Ovary (tissue), 9 donors: Measurements from ENCODE around the gene MPRIP. TPM values are rescaled to one million over a fixed set of nuclear protein-coding genes. Genes with fewer than 3 reads are reported as not detected.

ENCODE experiments used
- DNase-seq, 5 donors: peaks; one replicate each; pipeline ENCODE4 v3.0.0-alpha.2; 2019 to 2020
- H3K27ac ChIP-seq, 2 donors: fragments of 200-600 bp; one replicate each; pipeline versions ENCODE4 v1.5.1 to v1.8.0; 2019 to 2022
- H3K27me3 ChIP-seq: fragments of 200-600 bp; one replicate; pipeline ENCODE4 v1.8.0; 2022
- H3K36me3 ChIP-seq: fragments of 200-600 bp; sonication (generic); one replicate; pipeline ENCODE4 v1.5.1; 2019
- H3K4me1 ChIP-seq: one replicate; pipeline ENCODE4 v1.8.1; 2013; ENCODE audit warnings: mild to moderate bottlenecking, moderate library complexity; ENCODE audit not compliant: insufficient read depth
- H3K4me3 ChIP-seq: fragments of 200-600 bp; sonication (generic); one replicate; pipeline ENCODE4 v1.5.1; 2017
- H3K9me3 ChIP-seq, 2 donors: fragments of 200-600 bp in 1 of 2; sonication (generic) in 1 of 2; one replicate each; pipeline versions ENCODE4 v1.5.1 to v1.8.1; 2013 to 2019; ENCODE audit warnings: mild to moderate bottlenecking in 1 of 2, moderate library complexity in 1 of 2
- EP300 ChIP-seq: sonication (generic); formaldehyde crosslinking; IDR thresholded peaks from one replicate; pipeline ENCODE4 v1.6.1; 2017; ENCODE audit warnings: antibody characterized with exemption
- POLR2A ChIP-seq: fragments of 450-650 bp; IDR thresholded peaks from one replicate; pipeline ENCODE4 v1.6.1; 2017; ENCODE audit warnings: antibody characterized with exemption, mild to moderate bottlenecking, moderate library complexity
- WGBS, 3 donors: extraction: QIAGEN DNeasy Blood & Tissue Kit in 1 of 3; methylation state at CpG; one replicate each; pipeline versions ENCODE4 v1.1.5 to v1.1.7; 2013 to 2017; 5-methylcytosine and 5-hydroxymethylcytosine counted together
- intact Hi-C, 4 donors: fragments of 100-400 bp; cut with DNase I; formaldehyde crosslinking; loops; one replicate each; pipeline versions ENCODE4 v1.11.0 to v1.15.1; 2022 to 2023
- polyA plus RNA-seq, 2 donors: library from polyadenylated mRNA; stranded (reverse); fragments of 200-250 nt in 1 of 2; fragments of 350-450 nt in 1 of 2; fragmentation: Illumina TruSeq in 1 of 2; extraction: RNeasy Lipid Tissue Mini Kit (QIAGEN cat#74804) in 1 of 2; gene quantifications; one replicate each; pipeline ENCODE4 v1.2.3, GENCODE V29; 2013 to 2014
- total RNA-seq, 7 donors: library from RNA; depleted of rRNA in 2 of 7; stranded (reverse); fragments of >200 nt in 2 of 7; fragmentation: NEBNext Ultra II Directional in 3 of 7; extraction: Animal tissue kit (Norgen Biotek cat#: 25700) in 3 of 7; gene quantifications; one replicate each; pipeline versions ENCODE4 v1.1.0 to v1.2.4, GENCODE V29; 2016 to 2023
- TF ChIP-seq, protein P1 (sequence below), 3 donors: fragments of 450-650 bp in 2 of 3; fragments of 200-600 bp in 1 of 3; IDR thresholded peaks; one replicate each; pipeline versions ENCODE4 v1.5.1 to v1.8.0; 2016 to 2022; ENCODE audit warnings: antibody characterized with exemption in 3 of 3, mild to moderate bottlenecking in 1 of 3
- donor health status: DM: no; HTN: no; CAD: no; lungs with moderate emphysema.
- donor health status: DM: no; HTN: no; CAD: no.
- donor health status: Bipolar disorder and iron deficiency.
- donor health status: DM: yes; HTN: yes; CAD: no.
- donor health status: DM: no; HTN: no; CAD: no.
- donor health status: DM: yes; HTN: yes; CAD: no.

Gene MPRIP
- total and polyA plus RNA-seq, 9 donors, result 72.3 to 256 (median 202) TPM

DNA sequence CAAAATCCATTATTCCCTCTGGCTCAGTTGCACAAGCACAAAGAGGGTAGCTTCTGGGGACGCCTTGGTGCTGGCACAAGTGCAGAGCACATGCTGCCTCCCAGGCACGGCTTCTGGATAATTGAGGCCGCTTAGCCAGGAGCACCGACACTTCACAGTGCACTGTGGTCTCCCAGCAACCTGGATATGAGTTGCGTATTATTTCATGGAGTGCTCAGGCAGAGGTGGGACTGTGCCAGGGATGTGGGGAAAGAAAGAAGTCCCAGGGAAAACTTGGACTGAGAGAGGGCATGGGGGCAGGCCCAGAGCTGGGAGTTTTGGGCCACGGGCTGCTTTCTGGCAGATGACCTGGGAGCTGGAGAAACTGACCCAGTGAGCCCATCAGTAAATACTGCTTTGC is 37.5 kb downstream of the MPRIP start:
- H3K4me1 ChIP-seq, result peaks cover 34% of the 10 kb centered on the region

DNA sequence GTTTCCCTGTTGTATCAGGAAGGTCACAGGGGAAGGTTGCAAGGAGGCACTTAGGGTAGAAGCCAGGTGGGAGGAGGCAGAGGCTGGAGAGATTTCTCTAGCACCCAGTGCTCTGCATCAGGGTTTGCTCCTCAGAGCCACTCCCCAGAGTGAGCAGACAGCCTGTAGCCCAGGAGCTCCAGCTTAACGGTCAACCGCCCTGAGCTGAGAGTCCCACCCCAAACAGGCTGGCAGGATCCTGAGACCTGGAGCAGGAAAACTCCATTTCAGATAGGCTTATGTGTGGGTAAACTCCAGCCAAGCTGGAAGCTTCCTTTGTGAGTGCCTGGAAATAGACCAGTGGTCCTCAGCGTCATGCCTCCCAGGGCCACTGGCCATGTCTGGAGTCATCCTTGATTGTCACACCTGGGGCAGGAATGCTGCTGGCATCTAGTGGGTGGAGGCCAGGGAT is 37.9 kb downstream of the MPRIP start:
- intact Hi-C loops, result no loop called here
- Histone ChIP-seq H3K27ac (no peak overlapping the region), H3K36me3 (no peaks in the 10 kb centered on the region), H3K4me3 (no peak overlapping the region), H3K9me3 (no peaks in the 10 kb centered on the region), H3K27me3 (no peaks in the 10 kb centered on the region), H3K4me1 (peaks cover 34% of the 10 kb centered on the region)
- WGBS, 3 donors, result 40 to 61% (median 46%) methylated on average over 3 of the region's 3 CpGs
- TF ChIP-seq, protein P1, sequence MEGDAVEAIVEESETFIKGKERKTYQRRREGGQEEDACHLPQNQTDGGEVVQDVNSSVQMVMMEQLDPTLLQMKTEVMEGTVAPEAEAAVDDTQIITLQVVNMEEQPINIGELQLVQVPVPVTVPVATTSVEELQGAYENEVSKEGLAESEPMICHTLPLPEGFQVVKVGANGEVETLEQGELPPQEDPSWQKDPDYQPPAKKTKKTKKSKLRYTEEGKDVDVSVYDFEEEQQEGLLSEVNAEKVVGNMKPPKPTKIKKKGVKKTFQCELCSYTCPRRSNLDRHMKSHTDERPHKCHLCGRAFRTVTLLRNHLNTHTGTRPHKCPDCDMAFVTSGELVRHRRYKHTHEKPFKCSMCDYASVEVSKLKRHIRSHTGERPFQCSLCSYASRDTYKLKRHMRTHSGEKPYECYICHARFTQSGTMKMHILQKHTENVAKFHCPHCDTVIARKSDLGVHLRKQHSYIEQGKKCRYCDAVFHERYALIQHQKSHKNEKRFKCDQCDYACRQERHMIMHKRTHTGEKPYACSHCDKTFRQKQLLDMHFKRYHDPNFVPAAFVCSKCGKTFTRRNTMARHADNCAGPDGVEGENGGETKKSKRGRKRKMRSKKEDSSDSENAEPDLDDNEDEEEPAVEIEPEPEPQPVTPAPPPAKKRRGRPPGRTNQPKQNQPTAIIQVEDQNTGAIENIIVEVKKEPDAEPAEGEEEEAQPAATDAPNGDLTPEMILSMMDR (IDR thresholded peaks at IDR 0.05), result no peak
- TF ChIP-seq POLR2A (no peak), EP300 (no peak)
- DNase-seq, result peak in 2 of 5 donors; percentile 3 to 28

More for the DNA sequence above, 37.5 kb downstream of the MPRIP start:
- intact Hi-C loops, result no loop called here
- Histone ChIP-seq H3K4me3 (no peak overlapping the region), H3K27me3 (no peaks in the 10 kb centered on the region), H3K36me3 (no peaks in the 10 kb centered on the region), H3K9me3 (no peaks in the 10 kb centered on the region), H3K27ac (no peak overlapping the region)
- TF ChIP-seq, protein P1 (IDR thresholded peaks at IDR 0.05), result no peak
- TF ChIP-seq EP300, result no peak
- no peak for TF ChIP-seq POLR2A
- 40 to 49% (median 43%) methylated on average over 6 of the region's 6 CpGs for WGBS, 3 donors
- DNase-seq, result peak in 2 of 5 donors; percentile 28 to 56

DNA sequence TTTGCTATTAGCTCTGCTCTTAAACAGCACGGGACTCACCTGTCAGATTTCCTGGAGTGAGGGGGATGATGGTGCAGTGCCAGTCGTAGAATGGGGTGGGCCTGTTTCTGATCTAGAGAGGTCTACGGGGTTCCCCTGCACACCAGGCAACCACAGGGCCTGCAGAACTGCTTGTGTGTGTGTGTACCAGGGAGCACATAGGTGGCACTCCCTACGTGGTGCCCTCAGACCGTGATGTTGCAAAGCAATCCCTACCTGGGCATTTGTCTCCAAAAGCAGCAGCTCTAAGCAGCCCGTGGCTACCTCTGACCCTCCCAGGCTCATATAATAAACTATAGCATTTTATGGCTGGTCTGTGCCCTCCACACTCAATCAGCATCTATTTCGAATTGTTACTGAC is 38.5 kb downstream of the MPRIP start:
- WGBS, 3 donors, result 72 to 76% (median 73%) methylated on average over 7 of the region's 7 CpGs
- no peak overlapping the region for H3K27ac ChIP-seq

DNA sequence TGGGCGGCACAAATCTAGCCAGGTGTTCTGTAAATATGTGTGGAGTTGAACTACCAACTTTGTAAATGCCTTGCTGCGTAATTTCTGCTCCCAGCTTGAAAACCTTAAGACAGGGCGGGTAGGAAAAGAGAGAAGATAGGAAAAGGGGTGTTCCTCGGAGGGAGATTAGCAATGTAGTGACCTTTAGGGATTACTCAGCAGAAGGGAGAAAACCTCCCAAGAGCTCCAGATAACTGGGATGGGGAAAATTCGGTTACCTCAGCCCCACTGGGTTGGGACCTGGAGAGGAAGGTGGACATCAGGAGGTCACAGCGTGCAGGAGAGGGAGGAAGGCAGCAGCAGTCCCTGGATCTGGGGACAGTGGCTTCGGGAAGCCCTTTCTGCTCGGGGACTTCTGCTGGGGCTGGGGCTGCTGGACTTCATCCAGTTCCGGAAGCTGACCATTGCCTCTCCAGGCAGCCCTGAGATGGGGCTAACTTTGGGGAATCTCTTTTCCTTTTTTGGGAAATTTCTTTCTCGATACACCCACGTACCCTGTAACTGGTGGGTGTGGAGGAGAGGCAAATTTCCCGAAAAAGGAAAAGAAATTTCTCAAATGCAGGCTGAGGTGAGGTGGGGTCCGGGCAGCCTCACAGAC is 39.2 kb downstream of the MPRIP start:
- no peak overlapping the region for H3K4me3 ChIP-seq
- H3K27me3 ChIP-seq, result no peaks in the 10 kb centered on the region
- TF ChIP-seq POLR2A (no peak), EP300 (no peak)
- TF ChIP-seq, protein P1 (IDR thresholded peaks at IDR 0.05), result no peak
- DNase-seq, result peak in 2 of 5 donors; percentile 16 to 38
- 33 to 41% (median 34%) methylated on average over 13 of the region's 13 CpGs for WGBS, 3 donors
- no peaks in the 10 kb centered on the region for H3K36me3 ChIP-seq
- peaks cover 27% of the 10 kb centered on the region for H3K4me1 ChIP-seq
- H3K27ac ChIP-seq, result no peak overlapping the region
- H3K9me3 ChIP-seq, result no peaks in the 10 kb centered on the region
- intact Hi-C loops, result no loop called here

More for the DNA sequence above, 38.5 kb downstream of the MPRIP start:
- intact Hi-C loops, result no loop called here
- Histone ChIP-seq H3K4me1 (peaks cover 30% of the 10 kb centered on the region), H3K27me3 (no peaks in the 10 kb centered on the region), H3K36me3 (no peaks in the 10 kb centered on the region), H3K4me3 (no peak overlapping the region), H3K9me3 (no peaks in the 10 kb centered on the region)
- peak in 2 of 5 donors; percentile 12 to 16 for DNase-seq
- TF ChIP-seq EP300 (no peak), POLR2A (no peak)
- TF ChIP-seq, protein P1 (IDR thresholded peaks at IDR 0.05), result no peak
